Measurements from ENCODE around the gene IST1.

DNA sequence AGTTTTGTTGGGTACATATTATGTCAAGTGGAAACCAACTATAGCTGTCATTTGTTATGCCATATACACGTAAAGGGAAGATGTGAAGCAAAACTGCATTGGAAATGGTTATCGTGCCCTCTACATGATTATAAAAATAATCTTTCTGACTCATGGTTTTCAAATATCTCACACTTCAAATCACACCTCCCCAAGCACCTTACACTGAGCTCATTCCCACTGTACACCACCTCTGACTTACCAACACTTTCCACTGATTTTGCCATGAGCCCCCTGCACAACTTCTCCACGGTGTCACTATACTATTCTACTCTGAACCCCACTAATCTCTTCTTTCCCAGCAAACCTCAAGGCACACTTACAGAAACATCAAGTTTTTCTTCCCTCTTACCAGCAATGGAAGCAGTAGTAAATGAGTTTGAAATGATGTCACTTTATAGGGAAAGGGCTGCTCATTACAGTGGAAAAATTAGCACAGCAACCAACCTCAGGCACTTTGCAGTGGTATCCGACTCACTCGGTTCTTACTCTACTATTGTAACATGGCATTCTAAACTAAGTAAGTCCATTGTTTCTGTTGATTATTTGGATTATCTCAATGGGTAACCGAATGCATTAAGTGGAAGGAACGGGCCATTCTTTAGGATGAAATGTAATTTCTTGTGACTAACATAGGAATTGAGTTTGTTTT is 30.0 kb upstream of the IST1 start:
- TF ChIP-seq YY1 (IDR thresholded peaks at IDR 0.05; ENCODE audit: low read depth), result no peak
- no peak for TF ChIP-seq RAD21 (IDR thresholded peaks at IDR 0.05; ENCODE audit: low read depth)
- no peak for TF ChIP-seq EGR1 (IDR thresholded peaks at IDR 0.05)
- TF ChIP-seq, protein P1, sequence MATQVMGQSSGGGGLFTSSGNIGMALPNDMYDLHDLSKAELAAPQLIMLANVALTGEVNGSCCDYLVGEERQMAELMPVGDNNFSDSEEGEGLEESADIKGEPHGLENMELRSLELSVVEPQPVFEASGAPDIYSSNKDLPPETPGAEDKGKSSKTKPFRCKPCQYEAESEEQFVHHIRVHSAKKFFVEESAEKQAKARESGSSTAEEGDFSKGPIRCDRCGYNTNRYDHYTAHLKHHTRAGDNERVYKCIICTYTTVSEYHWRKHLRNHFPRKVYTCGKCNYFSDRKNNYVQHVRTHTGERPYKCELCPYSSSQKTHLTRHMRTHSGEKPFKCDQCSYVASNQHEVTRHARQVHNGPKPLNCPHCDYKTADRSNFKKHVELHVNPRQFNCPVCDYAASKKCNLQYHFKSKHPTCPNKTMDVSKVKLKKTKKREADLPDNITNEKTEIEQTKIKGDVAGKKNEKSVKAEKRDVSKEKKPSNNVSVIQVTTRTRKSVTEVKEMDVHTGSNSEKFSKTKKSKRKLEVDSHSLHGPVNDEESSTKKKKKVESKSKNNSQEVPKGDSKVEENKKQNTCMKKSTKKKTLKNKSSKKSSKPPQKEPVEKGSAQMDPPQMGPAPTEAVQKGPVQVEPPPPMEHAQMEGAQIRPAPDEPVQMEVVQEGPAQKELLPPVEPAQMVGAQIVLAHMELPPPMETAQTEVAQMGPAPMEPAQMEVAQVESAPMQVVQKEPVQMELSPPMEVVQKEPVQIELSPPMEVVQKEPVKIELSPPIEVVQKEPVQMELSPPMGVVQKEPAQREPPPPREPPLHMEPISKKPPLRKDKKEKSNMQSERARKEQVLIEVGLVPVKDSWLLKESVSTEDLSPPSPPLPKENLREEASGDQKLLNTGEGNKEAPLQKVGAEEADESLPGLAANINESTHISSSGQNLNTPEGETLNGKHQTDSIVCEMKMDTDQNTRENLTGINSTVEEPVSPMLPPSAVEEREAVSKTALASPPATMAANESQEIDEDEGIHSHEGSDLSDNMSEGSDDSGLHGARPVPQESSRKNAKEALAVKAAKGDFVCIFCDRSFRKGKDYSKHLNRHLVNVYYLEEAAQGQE (IDR thresholded peaks at IDR 0.05; ENCODE audit: low read depth), result no peak
